Esophagus muscularis mucosa (tissue), 4 donors: ENCODE measurements around the gene GRK5.

Source experiments
- EP300 ChIP-seq: sonication (generic); formaldehyde crosslinking; IDR thresholded peaks from one replicate; pipeline ENCODE4 v1.6.1; 2017; ENCODE audit warnings: antibody characterized with exemption
- POLR2AphosphoS5 ChIP-seq, 2 donors: sonication (generic); formaldehyde crosslinking; IDR thresholded peaks; one replicate each; pipeline ENCODE4 v1.6.1; 2017; ENCODE audit warnings: antibody characterized with exemption in 2 of 2
- TF ChIP-seq, protein P1 (sequence below), 3 experiments: fragments of 200-600 bp in 2 of 3; fragments of 450-650 bp in 1 of 3; sonication (generic) in 2 of 3; IDR thresholded peaks; one replicate each; pipeline ENCODE4 v1.5.1; 2017 to 2019; ENCODE audit warnings: antibody characterized with exemption in 3 of 3, mild to moderate bottlenecking in 2 of 3, moderate library complexity in 1 of 3

DNA sequence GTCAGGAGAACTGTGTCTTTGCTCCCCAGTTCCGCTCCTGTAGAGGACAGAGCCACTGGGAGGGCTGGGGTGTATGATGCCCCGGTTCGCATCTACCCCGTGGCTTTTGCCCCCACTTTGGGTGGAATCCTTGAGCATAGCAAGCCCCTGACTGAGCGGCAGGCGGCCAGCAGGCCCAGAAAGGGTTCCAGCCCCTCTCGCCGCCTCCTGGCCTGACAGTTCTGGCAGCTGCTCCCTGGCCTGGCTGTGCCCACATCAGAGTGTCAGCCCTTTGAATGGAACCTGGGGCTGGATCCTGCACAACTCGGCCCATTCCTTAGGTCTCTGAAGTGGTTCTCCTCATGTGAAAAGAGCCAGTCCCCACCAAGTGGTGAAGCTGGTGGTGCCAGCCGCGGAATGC, 106.7 kb downstream of the GRK5 start:
- TF ChIP-seq, protein P1, sequence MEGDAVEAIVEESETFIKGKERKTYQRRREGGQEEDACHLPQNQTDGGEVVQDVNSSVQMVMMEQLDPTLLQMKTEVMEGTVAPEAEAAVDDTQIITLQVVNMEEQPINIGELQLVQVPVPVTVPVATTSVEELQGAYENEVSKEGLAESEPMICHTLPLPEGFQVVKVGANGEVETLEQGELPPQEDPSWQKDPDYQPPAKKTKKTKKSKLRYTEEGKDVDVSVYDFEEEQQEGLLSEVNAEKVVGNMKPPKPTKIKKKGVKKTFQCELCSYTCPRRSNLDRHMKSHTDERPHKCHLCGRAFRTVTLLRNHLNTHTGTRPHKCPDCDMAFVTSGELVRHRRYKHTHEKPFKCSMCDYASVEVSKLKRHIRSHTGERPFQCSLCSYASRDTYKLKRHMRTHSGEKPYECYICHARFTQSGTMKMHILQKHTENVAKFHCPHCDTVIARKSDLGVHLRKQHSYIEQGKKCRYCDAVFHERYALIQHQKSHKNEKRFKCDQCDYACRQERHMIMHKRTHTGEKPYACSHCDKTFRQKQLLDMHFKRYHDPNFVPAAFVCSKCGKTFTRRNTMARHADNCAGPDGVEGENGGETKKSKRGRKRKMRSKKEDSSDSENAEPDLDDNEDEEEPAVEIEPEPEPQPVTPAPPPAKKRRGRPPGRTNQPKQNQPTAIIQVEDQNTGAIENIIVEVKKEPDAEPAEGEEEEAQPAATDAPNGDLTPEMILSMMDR (IDR thresholded peaks at IDR 0.05), result no peak
- TF ChIP-seq POLR2AphosphoS5 (IDR thresholded peaks at IDR 0.05) (no peak), EP300 (no peak)
